Duodenal mucosa (tissue), 2 donors: ENCODE results near the gene PRUNE2.

Experiments
- H3K27ac ChIP-seq: one replicate; pipeline ENCODE4 v1.7.0; 2013; ENCODE audit warnings: low read depth, low read length
- H3K27me3 ChIP-seq, 2 donors: one replicate each; pipeline ENCODE4 v1.7.0; 2013; ENCODE audit warnings: low read length in 2 of 2, control low read depth in 1 of 2; ENCODE audit not compliant: insufficient read depth in 2 of 2, control insufficient read depth in 1 of 2
- H3K36me3 ChIP-seq, 2 donors: one replicate each; pipeline ENCODE4 v1.7.0; 2013; ENCODE audit warnings: low read length in 2 of 2, control low read depth in 1 of 2; ENCODE audit not compliant: insufficient read depth in 2 of 2, control insufficient read depth in 1 of 2
- H3K4me1 ChIP-seq, 2 donors: one replicate each; pipeline ENCODE4 v1.7.0; 2013; ENCODE audit warnings: low read length in 2 of 2, control low read depth in 1 of 2; ENCODE audit not compliant: insufficient read depth in 2 of 2, control insufficient read depth in 1 of 2
- H3K4me3 ChIP-seq, 2 donors: one replicate each; pipeline ENCODE4 v1.7.0; 2013; ENCODE audit warnings: low read length in 2 of 2, low read depth in 1 of 2
- H3K9ac ChIP-seq, 2 donors: one replicate each; pipeline ENCODE4 v1.7.0; 2013; ENCODE audit warnings: low read length in 2 of 2, low read depth in 1 of 2
- H3K9me3 ChIP-seq, 2 donors: one replicate each; pipeline ENCODE4 v1.7.0; 2013; ENCODE audit warnings: low read length in 2 of 2, control low read depth in 1 of 2; ENCODE audit not compliant: control insufficient read depth in 1 of 2

The PRUNE2 gene

DNA sequence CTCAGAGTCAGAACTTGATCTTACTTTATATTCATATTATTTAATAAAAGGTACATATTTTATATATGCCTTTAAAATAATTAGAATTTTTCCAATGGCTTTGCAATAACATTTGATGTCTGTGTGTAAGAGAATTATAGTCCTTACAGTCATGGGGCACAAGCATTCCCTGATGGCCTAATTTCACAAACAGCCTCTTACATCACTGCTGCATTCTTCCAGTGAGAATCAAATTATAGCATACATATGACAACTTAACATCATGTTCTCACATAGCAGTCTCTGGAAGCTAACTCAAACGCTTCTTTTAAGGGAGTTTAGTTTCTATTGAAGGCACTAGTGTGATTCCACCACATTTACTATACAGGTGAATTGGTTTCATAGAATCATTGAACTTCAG lies 15.3 kb upstream of the PRUNE2 start:
- Histone ChIP-seq H3K9me3 (no peaks in the 10 kb centered on the region), H3K4me1 (no peaks in the 10 kb centered on the region), H3K27ac (no peak overlapping the region), H3K9ac (no peak overlapping the region), H3K4me3 (no peak overlapping the region), H3K36me3 (no peaks in the 10 kb centered on the region), H3K27me3 (peaks cover 4 to 26% of the 10 kb centered on the region in 2 donors)

DNA sequence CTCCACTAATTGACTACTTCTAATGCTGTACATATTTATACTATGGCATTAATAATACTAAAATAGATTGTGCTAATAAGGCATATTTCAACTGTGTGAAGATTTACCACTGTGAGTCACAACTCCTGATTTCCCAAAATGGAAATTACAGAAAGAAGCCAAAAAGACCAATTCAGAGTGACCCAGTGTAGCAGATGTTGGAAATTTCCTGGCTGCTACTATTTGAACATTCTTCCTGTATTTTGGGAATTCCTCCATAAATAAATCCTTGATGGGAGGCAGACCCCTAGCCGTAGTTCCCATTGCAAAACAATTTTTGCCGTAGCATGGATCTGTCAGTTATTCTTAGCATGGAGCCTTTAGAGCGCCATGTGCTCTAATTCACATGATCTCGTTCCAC lies 11.4 kb upstream of the PRUNE2 start:
- Histone ChIP-seq H3K27ac (no peak overlapping the region), H3K4me1 (no peaks in the 10 kb centered on the region), H3K36me3 (no peaks in the 10 kb centered on the region), H3K27me3 (peaks cover 18 to 34% of the 10 kb centered on the region in 2 donors), H3K4me3 (no peak overlapping the region), H3K9ac (no peak overlapping the region), H3K9me3 (no peaks in the 10 kb centered on the region)

DNA sequence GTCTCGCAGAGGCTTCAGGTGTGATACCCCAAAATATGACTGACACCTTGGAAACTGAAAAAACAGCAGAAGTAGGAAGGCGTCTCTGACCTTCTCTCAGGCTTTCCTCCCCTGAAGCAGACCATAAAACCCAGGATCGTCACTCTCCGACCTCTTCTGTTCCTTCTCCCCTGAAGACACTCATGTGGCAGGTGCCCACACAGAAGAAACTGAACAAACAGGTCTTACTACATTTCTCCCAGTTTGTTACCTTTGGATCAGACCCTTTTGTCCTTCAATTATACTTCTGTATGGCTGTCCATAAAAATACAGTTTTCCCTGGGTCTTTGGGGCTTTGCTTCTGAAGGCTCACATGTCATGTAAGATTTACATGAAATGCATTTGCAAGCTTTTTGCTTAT lies 10.3 kb upstream of the PRUNE2 start:
- no peaks in the 10 kb centered on the region for H3K4me1 ChIP-seq
- H3K4me3 ChIP-seq: no peak overlapping the region
- H3K9me3 ChIP-seq: no peaks in the 10 kb centered on the region
- H3K9ac ChIP-seq: no peak overlapping the region
- H3K27ac ChIP-seq: no peak overlapping the region
- H3K27me3 ChIP-seq: peaks cover 18 to 34% of the 10 kb centered on the region in 2 donors
- no peaks in the 10 kb centered on the region for H3K36me3 ChIP-seq

DNA sequence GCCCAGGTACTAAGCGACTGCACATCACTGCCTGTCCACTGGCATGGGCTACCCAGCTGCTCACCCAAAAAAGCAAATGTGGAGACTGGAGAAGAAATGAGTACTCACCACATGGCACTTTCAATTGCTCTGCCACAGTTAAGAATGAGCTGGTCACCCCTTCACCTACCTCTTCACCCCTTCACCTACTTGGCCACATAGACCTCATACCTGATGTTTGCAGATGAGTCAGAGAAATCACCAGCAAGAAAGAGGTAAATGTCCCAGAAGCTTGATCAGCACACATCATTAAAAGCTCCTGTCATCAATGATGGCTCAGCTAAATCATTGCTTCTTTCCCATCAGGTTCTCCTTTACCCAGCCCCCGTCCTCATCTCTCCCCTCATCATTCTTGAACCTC lies 7.6 kb upstream of the PRUNE2 start:
- Histone ChIP-seq H3K36me3 (no peaks in the 10 kb centered on the region), H3K27ac (no peak overlapping the region), H3K4me3 (no peak overlapping the region), H3K9me3 (no peaks in the 10 kb centered on the region), H3K27me3 (peaks cover 24 to 39% of the 10 kb centered on the region in 2 donors), H3K4me1 (no peaks in the 10 kb centered on the region), H3K9ac (no peak overlapping the region)

DNA sequence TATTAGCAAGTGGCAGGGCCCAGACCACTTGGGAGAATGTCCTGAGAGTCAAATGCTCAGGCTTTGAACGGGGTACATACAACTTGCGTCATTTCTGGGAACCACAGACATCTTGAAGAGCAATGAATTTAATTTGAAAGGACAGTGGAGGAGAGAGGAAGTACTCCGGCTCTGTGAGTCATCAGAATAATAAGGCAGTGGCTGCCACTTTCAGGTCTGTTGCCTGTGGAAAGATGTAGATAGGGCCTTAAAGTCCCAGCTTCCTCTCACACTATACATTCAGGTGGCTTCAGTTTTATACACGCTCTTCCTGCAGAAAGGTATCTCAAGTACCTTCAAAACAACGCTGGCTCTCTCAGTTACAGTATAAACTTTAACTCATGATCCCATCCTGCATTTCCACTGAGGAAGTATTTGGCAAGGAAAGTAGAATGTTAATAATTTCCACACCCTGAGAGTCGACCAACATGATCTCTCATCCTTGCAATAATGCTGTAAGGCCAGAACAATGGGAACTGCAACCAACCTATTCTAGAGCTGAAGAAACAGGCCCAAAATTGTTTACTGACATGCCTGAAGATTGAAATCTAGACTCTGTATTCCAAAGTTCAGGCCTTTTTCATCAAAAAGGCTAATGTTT lies 6.8 kb upstream of the PRUNE2 start:
- H3K9me3 ChIP-seq: no peaks in the 10 kb centered on the region
- no peaks in the 10 kb centered on the region for H3K36me3 ChIP-seq

DNA sequence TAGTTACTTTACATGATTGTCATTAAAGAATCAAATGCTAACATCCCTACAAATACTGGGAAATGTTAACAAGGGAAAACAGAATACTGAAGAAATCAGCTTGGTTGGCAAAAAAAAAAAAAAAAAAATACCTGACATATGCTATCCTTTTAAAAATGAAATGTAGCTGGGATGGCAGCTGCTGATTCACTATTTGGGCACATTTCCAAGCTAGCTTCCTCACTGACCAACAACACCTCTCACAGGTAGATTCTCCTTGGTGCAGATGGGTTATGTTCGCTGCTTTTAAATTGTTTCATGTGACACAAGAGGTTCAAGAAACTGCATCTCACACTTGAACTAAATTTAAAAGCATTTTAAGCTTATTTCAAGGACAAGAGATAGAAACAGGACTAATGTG lies 6.1 kb upstream of the PRUNE2 start:
- H3K36me3 ChIP-seq: no peaks in the 10 kb centered on the region
- H3K27me3 ChIP-seq: peaks cover 31 to 42% of the 10 kb centered on the region in 2 donors
- no peak overlapping the region for H3K27ac ChIP-seq
- no peak overlapping the region for H3K9ac ChIP-seq
- no peaks in the 10 kb centered on the region for H3K9me3 ChIP-seq
- no peaks in the 10 kb centered on the region for H3K4me1 ChIP-seq
- no peak overlapping the region for H3K4me3 ChIP-seq

More for the DNA sequence above, 6.8 kb upstream of the PRUNE2 start:
- Histone ChIP-seq H3K4me3 (no peak overlapping the region), H3K9ac (no peak overlapping the region), H3K27me3 (peaks cover 24 to 39% of the 10 kb centered on the region in 2 donors), H3K4me1 (no peaks in the 10 kb centered on the region), H3K27ac (no peak overlapping the region)

DNA sequence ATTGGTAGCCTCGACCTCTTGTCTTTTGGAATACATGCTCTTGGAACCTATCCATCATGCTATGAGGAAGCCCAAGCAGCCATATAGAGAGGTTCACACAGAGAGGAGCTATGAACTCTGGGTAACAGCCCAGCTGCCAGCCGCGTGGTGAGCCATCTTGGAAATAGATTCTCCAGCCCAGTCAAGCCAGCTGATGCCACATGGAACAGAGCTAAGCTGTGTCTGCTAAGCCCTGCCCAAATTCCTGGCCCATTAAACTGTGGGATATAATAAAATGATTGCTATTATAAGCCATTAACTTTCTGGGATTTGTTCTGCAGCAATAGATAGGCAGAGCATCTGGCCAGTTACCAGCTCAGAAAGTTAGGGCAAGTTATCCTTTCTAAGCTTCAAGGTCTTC lies 4.9 kb upstream of the PRUNE2 start:
- Histone ChIP-seq H3K9ac (no peak overlapping the region), H3K27me3 (peaks cover 32 to 41% of the 10 kb centered on the region in 2 donors), H3K4me1 (peaks cover 0 to under 1% of the 10 kb centered on the region in 2 donors), H3K27ac (no peak overlapping the region), H3K4me3 (no peak overlapping the region), H3K9me3 (no peaks in the 10 kb centered on the region), H3K36me3 (no peaks in the 10 kb centered on the region)

DNA sequence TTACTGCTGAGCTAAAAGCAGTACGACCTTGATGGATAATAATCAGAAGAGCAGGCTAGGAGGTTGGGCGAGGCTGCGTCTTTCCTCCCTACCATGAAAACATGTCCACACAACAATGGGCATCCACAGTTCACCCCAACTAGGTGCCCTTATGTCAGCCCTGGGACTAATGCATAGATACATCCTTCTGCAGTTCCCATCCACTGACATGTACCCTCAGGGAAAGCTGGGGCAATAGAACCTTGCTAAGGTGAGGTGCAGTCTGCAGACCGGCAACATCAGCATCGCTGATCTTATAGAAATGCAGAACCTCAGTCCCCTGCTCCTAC lies 697 bp upstream of the PRUNE2 start:
- Histone ChIP-seq H3K9ac (no peak overlapping the region), H3K4me1 (peaks cover 11 to 14% of the 10 kb centered on the region in 2 donors), H3K36me3 (no peaks in the 10 kb centered on the region), H3K27ac (no peak overlapping the region), H3K27me3 (peaks cover 50 to 70% of the 10 kb centered on the region in 2 donors), H3K9me3 (no peaks in the 10 kb centered on the region), H3K4me3 (peak overlapping the region in 1 of 2 donors; percentile 9)

DNA sequence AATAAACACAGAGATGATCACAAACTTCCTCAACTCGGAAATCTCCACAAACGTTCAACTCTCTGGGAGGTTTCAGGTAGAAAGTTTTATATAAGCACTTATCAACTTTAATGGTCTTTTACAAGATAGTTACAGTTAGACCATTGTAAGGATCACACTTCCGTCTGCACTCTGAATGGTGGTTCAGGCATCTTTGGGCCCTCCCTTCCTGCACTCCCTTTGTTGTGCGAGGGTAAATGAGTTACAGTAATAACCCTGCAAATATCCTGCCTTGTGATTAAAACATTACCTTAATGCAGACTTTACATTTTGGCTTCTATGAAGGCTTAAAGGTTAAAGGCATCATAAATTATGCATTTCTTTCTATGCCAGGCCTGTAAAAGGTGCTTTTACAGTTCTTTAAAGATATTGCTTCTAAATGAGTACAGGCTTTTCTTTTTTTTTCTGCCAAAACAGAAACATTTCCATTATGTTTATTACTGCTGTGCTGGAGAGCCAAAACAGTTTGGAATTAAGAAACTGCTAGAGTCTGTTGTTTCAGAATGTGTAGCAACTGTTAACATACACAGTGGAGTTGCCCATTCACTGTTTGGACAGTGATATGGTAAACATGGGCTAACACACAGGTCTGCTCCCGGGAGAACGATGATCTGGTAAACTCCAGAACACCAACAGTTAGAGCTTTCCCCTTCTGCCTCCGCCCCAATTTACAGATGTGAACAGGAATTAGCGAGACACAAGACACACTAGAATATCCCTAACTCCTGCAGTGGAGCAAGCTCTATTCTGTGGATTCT lies 1.1 kb downstream of the PRUNE2 start:
- Histone ChIP-seq H3K27ac (no peak overlapping the region), H3K27me3 (peaks cover 48 to 79% of the 10 kb centered on the region in 2 donors), H3K4me3 (peak overlapping the region; percentile 45 to 62), H3K4me1 (peaks cover 11 to 14% of the 10 kb centered on the region in 2 donors), H3K9me3 (no peaks in the 10 kb centered on the region), H3K36me3 (no peaks in the 10 kb centered on the region), H3K9ac (peak overlapping the region in 1 of 2 donors; percentile 33)

DNA sequence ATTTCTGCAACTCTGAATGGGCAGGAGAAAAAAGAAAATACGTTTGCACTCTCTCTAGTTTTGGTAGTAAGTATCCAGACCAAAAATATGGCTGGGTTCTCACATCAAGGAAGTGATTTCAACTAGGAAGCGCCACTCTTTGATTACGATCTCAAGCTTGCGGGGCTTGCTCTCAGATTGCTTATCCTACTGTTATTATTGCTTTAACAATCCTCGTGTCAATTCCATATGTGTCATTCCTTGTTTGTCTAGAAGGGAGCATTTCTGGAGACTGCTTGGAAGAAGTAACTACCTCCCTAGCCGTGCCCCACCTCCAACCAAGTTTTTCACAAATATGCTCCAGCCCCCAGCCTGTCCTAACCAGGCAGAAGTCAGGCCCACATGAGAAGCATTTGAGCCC lies 3.5 kb downstream of the PRUNE2 start:
- Histone ChIP-seq H3K9me3 (no peaks in the 10 kb centered on the region), H3K9ac (no peak overlapping the region), H3K4me3 (no peak overlapping the region), H3K36me3 (no peaks in the 10 kb centered on the region), H3K27ac (no peak overlapping the region), H3K27me3 (peaks cover 53 to 74% of the 10 kb centered on the region in 2 donors), H3K4me1 (peaks cover 11 to 14% of the 10 kb centered on the region in 2 donors)
